Urothelium cell line (cell line): ENCODE measurements around the gene RAB2B.
"Not testable (repeated sequence)": the region's sequence is repeated elsewhere in the genome, so short reads cannot be mapped to it uniquely, and the experiment has no call there.

Experiments used
- DNase-seq: peaks from one replicate; pipeline ENCODE4 v3.0.0; 2011; ENCODE audit warnings: low spot score, mixed read lengths
- FAIRE-seq: peaks from 2 replicates; lab custom pipeline; 2011; peaks lifted over from hg19 to GRCh38; lab: Jason Lieb, UNC

Gene RAB2B

GRCh38 chr14:21494902-21495762 is 18.4 kb upstream of the RAB2B start:
- FAIRE-seq (no peak), DNase-seq (no peak)

DNA sequence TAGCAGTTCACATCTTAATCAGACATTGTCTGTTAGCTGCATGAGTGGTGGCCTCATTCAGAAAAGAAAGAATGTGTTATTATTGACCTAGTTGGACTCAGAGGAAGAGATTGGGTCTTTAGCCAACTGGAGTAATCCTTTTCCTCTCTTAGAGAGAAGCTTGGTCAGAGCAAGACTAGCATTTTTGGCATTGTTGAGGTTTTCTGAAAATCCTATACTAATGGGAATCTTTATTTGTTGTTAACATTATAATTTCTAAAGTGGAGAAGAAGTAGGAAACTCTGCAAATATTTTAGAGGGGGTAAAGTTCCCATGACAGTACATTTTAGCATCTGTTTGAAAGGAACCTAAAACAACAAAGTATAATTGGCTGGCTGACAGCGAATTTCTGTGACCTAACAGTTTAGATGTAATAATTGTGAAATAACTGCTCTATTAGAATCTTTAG is 9.9 kb upstream of the RAB2B start:
- DNase-seq = no peak

DNA sequence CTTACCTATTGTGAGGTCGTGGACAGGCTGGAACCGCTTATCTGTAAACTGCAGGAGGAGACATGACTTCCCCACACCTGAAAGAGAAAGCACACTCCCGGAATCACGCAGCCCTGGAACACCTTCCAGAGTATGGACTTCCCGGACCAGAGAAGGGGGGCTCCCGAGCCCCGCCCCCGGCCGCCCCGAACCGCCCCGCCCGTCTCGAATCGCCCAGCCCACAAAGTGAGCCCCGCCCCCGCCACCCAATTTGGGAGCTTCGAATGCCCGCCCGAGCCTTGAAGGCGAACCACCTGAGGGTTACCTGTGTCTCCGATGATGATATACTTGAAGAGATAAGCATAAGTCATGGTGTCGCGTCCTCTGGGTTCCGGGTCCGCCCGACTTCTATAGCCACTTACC is 235 bp downstream of the RAB2B start:
- FAIRE-seq (no peak), DNase-seq (peak; percentile 85)

More for the DNA sequence above, 9.9 kb upstream of the RAB2B start:
- no peak for FAIRE-seq

DNA sequence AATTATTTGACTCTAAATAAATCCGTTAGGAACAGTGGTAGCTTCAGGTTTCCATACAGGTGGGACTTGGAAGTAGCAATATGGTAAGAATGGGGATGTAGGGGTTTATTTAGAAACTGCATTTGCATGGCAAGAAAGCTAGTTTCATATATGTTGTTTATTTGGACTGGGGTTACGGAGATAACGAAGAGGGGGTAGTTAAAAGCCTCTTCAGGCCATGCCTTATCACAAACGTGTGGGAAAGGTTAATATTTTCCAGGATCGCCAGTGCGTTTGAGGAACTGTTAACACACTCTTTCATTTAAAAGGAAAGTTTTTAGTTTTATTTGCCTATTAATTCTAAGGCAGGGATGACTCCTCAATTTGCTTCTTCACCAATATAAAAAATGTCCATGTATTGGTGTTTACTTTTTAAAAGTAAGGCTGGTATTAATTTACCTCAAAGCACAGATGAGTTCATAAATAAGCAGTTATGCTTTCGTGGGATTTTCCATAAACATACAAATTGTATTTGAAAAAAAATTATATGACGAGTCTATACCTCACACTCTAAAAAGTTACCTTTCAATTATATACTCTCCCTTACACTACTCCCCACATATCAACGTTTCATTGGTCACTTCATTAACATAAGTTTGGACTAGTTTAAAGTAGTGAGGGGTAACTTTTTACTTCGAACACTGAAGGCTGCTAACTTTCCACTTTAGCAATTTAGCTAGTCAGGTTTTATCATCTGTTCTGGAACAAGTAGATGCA is 814 bp downstream of the RAB2B start:
- DNase-seq = no peak
- FAIRE-seq = no peak

- no peak for FAIRE-seq
Observed at GRCh38 chr14:21467616-21468015, 9.1 kb downstream of the RAB2B start.

GRCh38 chr14:21455912-21456667 is 20.7 kb downstream of the RAB2B start, which contains the start of gene CHD8:
CHD8 (minus strand) TSS chr14:21456123; CDS start chr14:21431643, 24,480 bp downstream.
- DNase-seq (peak; percentile 99), FAIRE-seq (peak; percentile 73)

More at GRCh38 chr14:21467616-21468015, 9.1 kb downstream of the RAB2B start:
- DNase-seq = no peak

- DNase-seq = no peak
- no peak for FAIRE-seq
Observed at GRCh38 chr14:21455592-21455911, 21.2 kb downstream of the RAB2B start.

- DNase-seq (no peak), FAIRE-seq (no peak)
Observed at GRCh38 chr14:21454843-21455544, 21.8 kb downstream of the RAB2B start.

GRCh38 chr14:21449899-21450216 is 26.9 kb downstream of the RAB2B start:
- DNase-seq = no peak
- FAIRE-seq = no peak

DNA sequence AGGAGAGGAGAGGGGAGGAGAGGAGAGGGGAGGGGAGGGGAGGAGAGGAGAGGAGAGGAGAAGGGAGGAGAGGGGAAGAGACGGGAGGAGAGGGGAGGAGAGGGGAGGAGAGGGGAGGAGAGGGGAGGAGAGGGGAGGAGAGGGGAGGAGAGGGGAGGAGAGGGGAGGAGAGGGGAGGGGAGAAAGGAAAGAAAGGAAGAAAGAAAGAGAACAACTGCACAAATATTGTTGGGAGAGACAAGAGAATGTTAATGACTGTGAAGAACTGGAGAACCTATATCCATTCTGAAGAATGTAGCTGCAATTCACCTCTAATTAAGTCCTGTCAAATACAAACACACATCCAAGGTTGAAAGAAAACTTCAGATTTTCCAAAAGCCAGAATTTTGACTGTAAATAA is 34.1 kb downstream of the RAB2B start:
- DNase-seq, FAIRE-seq: not testable (repeated sequence)

DNA sequence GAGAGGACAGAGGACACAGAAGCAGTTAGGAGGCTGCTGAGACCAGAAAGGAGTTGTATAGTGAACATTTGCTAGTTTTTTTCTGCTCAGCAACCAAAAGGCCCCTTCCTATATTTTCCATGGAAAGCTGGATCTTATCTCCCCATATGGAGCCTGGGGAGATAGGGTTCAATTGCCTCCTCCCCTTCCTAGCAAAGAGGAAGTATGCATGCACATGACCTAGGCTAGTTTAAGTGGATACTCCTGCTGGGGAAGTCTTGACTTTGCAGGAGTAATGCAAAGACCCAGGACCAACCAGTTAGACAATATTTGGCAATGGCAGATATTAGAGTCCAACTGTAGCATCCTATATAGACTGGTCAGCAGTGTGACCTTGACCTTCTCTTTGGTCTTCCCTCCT is 35.9 kb downstream of the RAB2B start:
- no peak for DNase-seq
- FAIRE-seq = no peak

DNA sequence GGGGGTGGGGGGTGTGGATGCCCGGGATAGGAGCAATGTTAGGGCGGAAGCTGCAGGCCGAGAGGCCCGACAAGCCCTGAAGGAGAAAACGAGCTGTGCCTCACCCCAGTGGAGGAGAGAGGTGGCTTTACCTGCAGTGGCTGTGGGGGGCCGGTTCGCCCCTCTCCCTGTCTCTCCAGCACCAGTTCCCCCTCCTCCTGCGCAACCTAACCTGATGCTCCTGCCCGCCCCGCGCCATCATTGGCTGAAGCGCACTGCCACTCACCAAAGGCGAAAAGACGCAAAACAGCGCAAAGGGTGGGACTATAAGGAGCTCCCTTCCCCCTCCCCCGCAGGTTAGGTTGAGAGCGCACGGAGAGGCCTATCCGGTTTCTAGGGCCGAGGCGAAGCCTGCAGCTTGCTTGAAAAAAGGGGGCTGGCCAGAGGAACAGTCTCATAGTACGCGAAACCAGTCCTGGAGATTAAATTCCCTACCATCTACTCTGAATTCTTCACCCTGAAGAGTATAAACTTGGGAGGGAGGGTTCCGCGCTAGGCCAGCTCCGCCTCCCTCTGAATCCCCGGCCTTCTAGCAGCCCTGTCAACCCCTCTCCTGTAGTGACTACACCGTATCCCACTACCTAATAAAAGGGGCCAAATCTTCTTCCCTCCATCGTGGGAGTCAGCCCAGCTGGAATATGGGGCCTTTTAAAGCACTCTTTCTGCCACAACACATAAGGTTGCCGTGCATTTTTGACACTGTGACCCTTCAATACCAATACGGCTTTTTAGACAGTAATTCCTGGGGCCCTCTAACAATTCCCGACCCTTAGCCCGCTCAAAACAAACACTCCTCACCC is 39.5 kb downstream of the RAB2B start:
- FAIRE-seq (peak; percentile 71), DNase-seq (peak; percentile 95)

- DNase-seq (no peak), FAIRE-seq (no peak)
Observed at GRCh38 chr14:21436567-21437062, 40.1 kb downstream of the RAB2B start.

DNA sequence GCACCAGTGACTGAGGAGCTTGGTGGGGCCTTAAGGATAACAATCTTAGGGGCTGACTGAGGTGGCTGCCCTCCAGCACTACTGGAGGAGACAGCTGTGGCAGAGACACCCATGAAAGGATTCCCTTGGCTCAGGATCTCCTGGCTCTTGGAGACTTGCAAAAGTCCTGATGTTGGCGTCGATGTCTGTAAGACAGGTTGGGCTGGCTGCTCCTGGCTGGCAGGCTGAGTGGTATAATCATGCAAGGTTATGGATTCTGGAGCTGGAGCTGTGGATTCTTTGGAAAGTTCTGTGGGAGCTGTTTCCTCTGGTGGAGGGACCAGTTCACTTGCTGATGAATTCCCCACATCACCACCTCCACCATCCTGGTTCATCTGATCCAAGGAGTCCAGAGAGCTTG is 45.6 kb downstream of the RAB2B start:
- DNase-seq (no peak), FAIRE-seq (no peak)

DNA sequence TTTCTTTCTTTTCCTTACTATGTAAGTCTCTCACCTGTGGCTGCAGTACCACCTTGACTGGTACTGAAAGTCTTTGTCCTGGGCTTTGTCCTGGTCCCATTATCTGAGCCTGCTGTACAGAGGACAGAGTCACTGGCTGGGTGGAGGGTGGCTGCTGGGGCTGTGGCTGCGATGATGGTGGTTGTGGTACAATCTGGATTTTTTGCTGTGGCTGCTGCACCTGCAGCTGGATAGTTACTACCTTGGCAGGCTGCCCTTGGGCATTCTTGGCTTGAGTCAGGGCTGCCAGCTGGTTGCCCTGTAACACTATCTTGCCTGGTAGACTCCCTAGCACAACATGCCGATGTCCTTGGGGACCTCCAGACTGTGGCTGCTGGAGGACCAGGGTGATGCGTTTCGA is 47.8 kb downstream of the RAB2B start:
- no peak for DNase-seq
- FAIRE-seq = no peak

DNA sequence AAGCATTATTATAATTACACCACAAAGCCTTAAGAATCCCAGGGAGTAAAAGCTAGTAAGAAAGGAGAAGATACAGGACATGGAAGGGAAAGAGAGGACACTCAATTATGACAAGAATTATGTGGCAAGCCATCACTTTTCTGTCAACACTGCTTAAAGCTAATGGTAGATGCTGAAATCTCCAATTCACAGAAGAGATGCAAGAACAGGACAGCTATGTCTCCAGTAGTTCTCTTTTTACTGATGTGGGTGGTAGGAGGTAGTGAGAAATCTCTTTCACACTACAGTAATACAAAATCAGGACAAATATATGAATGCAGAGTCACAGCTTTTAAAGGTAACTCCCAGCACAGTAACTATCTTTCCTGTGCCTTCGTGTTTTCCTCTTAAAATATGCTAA is 50.1 kb downstream of the RAB2B start:
- no peak for DNase-seq
- FAIRE-seq = no peak

- FAIRE-seq (no peak), DNase-seq (no peak)
Observed at GRCh38 chr14:21419528-21419927, 57.2 kb downstream of the RAB2B start.

- FAIRE-seq = no peak
- DNase-seq = no peak
Observed at GRCh38 chr14:21415329-21415728, 61.4 kb downstream of the RAB2B start.

DNA sequence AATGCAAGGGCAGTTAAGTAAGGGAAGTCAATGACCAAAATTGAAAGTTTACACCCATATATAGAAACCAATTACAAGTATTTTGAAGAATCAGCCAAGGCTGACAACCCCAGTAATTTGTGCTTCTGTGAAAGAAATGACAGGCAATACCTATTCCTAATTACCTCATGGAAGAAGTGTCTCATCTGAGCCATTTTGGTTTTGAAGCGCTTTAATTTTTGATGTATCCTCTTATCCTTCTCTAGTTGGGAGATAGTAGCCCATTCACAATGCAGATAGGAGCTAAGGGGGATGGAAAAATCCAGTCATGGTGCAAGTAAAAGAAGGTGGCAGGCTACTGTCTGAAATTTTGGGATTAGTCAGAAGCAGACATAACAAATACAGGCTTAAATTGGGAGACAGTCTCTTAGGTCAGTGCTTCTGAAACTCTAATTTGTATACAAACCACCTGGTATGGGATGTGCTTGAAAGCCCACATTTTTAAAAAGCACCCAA is 62.6 kb downstream of the RAB2B start:
- FAIRE-seq (no peak), DNase-seq (no peak)
